ENCODE measurements around the gene DCAF8. TPM values are rescaled to one million over a fixed set of nuclear protein-coding genes. Genes with fewer than 3 reads are reported as not detected.

Gene DCAF8
- total RNA-seq, 1 experiment from 2014 or later: 143 TPM

GRCh38 chr1:160222546-160222945 is 39.8 kb downstream of the DCAF8 start (continued):
- TF ChIP-seq STAT6 (CRISPR knock-in tag; conservative IDR thresholded peaks at IDR 0.05; ENCODE audit: low read depth): no peak
- TF ChIP-seq ERG (CRISPR knock-in tag; IDR thresholded peaks at IDR 0.05): no peak
- no peak for TF ChIP-seq ATF6 (CRISPR knock-in tag; IDR thresholded peaks at IDR 0.05)
- TF ChIP-seq, protein P1, sequence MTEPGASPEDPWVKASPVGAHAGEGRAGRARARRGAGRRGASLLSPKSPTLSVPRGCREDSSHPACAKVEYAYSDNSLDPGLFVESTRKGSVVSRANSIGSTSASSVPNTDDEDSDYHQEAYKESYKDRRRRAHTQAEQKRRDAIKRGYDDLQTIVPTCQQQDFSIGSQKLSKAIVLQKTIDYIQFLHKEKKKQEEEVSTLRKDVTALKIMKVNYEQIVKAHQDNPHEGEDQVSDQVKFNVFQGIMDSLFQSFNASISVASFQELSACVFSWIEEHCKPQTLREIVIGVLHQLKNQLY (CRISPR knock-in tag; IDR thresholded peaks at IDR 0.05): no peak
- TF ChIP-seq ZNF121 (CRISPR knock-in tag; IDR thresholded peaks at IDR 0.05): no peak
- no peak for TF ChIP-seq NFYB (CRISPR knock-in tag; conservative IDR thresholded peaks at IDR 0.05; ENCODE audit: low read depth)

DNA sequence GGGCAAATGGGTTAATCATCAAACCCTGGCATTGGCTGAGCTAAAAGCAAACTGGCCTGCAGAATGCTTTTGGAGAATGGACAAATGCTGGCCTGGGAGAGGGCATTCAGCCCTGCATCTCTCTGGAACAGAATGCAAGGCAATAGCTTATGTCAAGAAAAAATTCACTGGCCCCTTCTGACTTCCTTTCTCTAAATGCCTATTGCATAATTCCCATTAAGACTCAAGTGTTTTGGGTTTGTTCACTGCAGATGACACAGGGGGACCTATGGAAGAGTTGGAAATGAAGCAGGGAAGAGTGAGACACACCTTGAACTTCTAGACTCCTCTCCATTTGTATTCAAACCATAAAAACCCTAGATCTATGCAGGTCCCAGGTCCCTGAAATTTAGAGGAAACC is 41.3 kb downstream of the DCAF8 start:
- H3K4me1 Mint-ChIP-seq: peaks cover 15% of the 10 kb centered on the region
- peaks cover 65% of the 10 kb centered on the region for H3K36me3 Mint-ChIP-seq
- H3K27me3 Mint-ChIP-seq (ENCODE audit: low read depth): no peaks in the 10 kb centered on the region
- H3K9me3 Mint-ChIP-seq: no peaks in the 10 kb centered on the region
- no peak overlapping the region; the same call in 1 of the 2 replicates for H3K27ac Mint-ChIP-seq
- TF ChIP-seq NR2C2 (CRISPR knock-in tag; IDR thresholded peaks at IDR 0.05) (no peak), SMAD4 (CRISPR knock-in tag; IDR thresholded peaks at IDR 0.05) (no peak), PRDM15 (CRISPR knock-in tag; IDR thresholded peaks at IDR 0.05) (no peak), ZNF671 (CRISPR knock-in tag; IDR thresholded peaks at IDR 0.05) (no peak), ELF4 (CRISPR knock-in tag; IDR thresholded peaks at IDR 0.05; ENCODE audit: low read depth) (no peak), ZNF138 (CRISPR knock-in tag; conservative IDR thresholded peaks at IDR 0.05) (no peak), ATF3 (CRISPR knock-in tag; conservative IDR thresholded peaks at IDR 0.05) (no peak), ATF1 (CRISPR knock-in tag; IDR thresholded peaks at IDR 0.05) (no peak), FOXP1 (CRISPR knock-in tag; IDR thresholded peaks at IDR 0.05; ENCODE audit: borderline replicate concordance) (no peak), JAZF1 (CRISPR knock-in tag; IDR thresholded peaks at IDR 0.05) (no peak), ATF6 (CRISPR knock-in tag; IDR thresholded peaks at IDR 0.05) (no peak), SMAD3 (CRISPR knock-in tag; IDR thresholded peaks at IDR 0.05; ENCODE audit: borderline replicate concordance) (no peak), GTF2I (CRISPR knock-in tag; conservative IDR thresholded peaks at IDR 0.05) (no peak), ZNF317 (CRISPR knock-in tag; IDR thresholded peaks at IDR 0.05; ENCODE audit: borderline replicate concordance, low read depth) (no peak)
- TF ChIP-seq, protein P1 (CRISPR knock-in tag; IDR thresholded peaks at IDR 0.05): no peak
- TF ChIP-seq, protein P2, sequence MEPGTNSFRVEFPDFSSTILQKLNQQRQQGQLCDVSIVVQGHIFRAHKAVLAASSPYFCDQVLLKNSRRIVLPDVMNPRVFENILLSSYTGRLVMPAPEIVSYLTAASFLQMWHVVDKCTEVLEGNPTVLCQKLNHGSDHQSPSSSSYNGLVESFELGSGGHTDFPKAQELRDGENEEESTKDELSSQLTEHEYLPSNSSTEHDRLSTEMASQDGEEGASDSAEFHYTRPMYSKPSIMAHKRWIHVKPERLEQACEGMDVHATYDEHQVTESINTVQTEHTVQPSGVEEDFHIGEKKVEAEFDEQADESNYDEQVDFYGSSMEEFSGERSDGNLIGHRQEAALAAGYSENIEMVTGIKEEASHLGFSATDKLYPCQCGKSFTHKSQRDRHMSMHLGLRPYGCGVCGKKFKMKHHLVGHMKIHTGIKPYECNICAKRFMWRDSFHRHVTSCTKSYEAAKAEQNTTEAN (CRISPR knock-in tag; IDR thresholded peaks at IDR 0.05): no peak
- ATAC-seq (no peak), DNase-seq (ENCODE audit: low spot score) (no peak)
- CTCF ChIA-PET: interaction anchor here (0.7 to 4.6 kb wide), 16 partner anchors 11 to 175 kb away, joined by 3 to 124 read pairs (median 19); partner anchors contain the start of genes DCAF8 and IGSF8
- POLR2A ChIA-PET: no interaction called here
- no peak overlapping the region for H3K4me3 Mint-ChIP-seq

Data from WTC11 (cell line).